Neural cell (in vitro differentiated cells): Measurements from ENCODE around the gene LDLRAD4.

Source experiments
- CTCF ChIP-seq: fragments of 450-650 bp; IDR thresholded peaks from 2 replicates; pipeline ENCODE4 v1.5.1; 2014; ENCODE audit warnings: antibody characterized with exemption, mild to moderate bottlenecking, moderate library complexity; ENCODE audit not compliant: poor library complexity, severe bottlenecking
- EP300 ChIP-seq: fragments of 450-650 bp; conservative IDR thresholded peaks from 2 replicates; pipeline ENCODE4 v1.6.1; 2014; ENCODE audit warnings: antibody characterized with exemption, mild to moderate bottlenecking, moderate library complexity; ENCODE audit not compliant: poor library complexity, severe bottlenecking
- EZH2 ChIP-seq: fragments of 200-600, 300-800 bp; shearing (Covaris generic), sonication (generic); IDR thresholded peaks from 2 replicates; pipeline ENCODE4 v1.6.1; 2014; ENCODE audit warnings: antibody characterized with exemption, low read length, borderline replicate concordance, mild to moderate bottlenecking; ENCODE audit not compliant: insufficient read depth, poor library complexity, severe bottlenecking
- POLR2AphosphoS5 ChIP-seq: IDR thresholded peaks from 2 replicates; pipeline ENCODE4 v1.6.1; 2012
- RAD21 ChIP-seq: fragments of 450-650 bp; conservative IDR thresholded peaks from 2 replicates; pipeline ENCODE4 v1.6.1; 2014; ENCODE audit warnings: antibody characterized with exemption, mild to moderate bottlenecking, moderate library complexity
- REST ChIP-seq: IDR thresholded peaks from 2 replicates; pipeline ENCODE4 v1.6.1; 2012; ENCODE audit warnings: borderline replicate concordance
- SMC3 ChIP-seq: fragments of 450-650 bp; conservative IDR thresholded peaks from 2 replicates; pipeline ENCODE4 v1.6.1; 2014; ENCODE audit warnings: antibody characterized with exemption, mild to moderate bottlenecking, moderate library complexity; ENCODE audit not compliant: poor library complexity

GRCh38 chr18:13527256-13527655, 308.7 kb downstream of the LDLRAD4 start:
- TF ChIP-seq SMC3 (no peak), CTCF (no peak), REST (no peak), POLR2AphosphoS5 (no peak), EZH2 (no peak), EP300 (no peak), RAD21 (no peak)
